HG03442 (cell line): Measurements from ENCODE around the gene WASL.

ENCODE experiments used
- ATAC-seq: cut with Tn5 transposase; IDR thresholded peaks from one replicate; pipeline ENCODE4 v1.9.1; 2021; ENCODE audit warnings: mild to moderate bottlenecking, moderate library complexity; ENCODE audit not compliant: unreplicated experiment

Gene WASL

DNA sequence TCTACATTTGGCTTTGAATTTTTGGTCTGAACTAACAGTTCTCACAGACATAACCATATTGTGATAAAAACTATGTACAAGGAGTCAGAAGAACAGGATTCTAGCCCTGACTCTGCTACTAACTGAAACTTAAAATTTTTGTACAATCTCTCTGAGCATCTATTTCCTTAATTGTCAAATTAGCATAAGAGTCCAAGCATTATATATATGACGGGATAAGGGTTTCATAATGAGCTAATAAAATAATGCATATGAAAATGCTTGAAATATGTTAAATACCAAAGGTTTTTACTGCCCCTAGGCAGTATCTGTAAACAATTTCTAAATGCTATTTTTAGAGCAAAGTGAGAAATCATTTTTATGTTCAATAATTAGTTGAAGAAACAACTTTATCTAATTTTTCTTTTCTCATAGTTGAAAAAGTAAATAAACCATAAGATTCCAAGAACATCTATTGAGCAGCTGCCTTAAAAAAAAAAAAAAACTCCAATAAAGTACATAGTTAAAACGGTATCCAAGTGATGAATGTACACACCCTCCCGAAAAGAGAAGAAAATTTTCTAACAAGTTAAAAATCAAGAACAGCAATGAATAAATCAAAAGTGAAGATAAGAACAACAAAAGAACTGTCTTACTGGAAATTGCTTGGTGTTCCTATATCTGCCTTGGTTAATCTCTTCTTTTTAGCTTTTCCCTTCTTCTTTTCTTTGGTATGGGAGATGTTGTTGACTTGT is 52.7 kb downstream of the WASL start:
- no peak for ATAC-seq

DNA sequence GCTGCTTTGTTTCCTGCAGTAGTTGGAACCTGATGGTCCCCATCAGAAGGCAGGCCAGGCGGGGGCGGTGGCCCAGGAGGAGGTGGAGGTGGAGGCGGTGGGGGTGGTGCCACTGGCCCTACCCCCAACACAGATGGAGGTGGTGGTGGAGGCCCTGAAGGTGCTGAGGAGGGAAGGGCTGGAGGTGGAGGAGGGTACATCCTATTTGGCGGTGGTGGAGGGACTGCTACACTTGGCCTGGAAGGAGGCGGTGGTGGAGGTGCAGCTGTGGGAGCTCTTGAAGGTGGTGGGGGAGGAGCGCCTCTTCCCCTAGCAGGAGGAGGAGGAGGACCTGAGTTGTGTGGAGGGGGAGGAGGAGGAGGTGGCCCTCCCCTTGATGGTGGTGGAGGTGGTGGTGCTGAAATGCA is 56.3 kb downstream of the WASL start:
- ATAC-seq = no peak

- no peak for ATAC-seq
These were observed 58.3 kb downstream of the WASL start for GRCh38 chr7:123690550-123690949.

GRCh38 chr7:123689250-123689649 is 59.6 kb downstream of the WASL start:
- no peak for ATAC-seq

DNA sequence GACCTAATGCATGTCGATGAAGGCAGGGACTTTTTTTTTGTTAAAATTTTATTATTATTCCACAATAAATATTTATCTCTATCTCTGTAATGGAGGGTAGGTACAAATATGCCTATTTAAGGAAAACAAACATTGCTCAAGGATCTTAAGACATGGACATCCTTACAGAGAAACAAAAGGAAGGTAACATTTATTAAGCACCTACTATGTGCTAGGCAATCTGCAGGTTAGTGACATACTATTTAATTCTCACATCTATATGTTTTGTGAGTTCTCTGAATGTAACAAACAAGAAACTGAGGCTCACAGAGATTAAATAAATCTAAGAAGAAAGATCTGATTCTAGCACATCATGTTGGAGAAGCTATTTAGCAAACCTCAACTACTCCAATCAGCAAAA is 61.1 kb downstream of the WASL start:
- ATAC-seq = no peak

- no peak for ATAC-seq
These were observed 61.6 kb downstream of the WASL start for GRCh38 chr7:123687161-123687560.

GRCh38 chr7:123682690-123683089 is 66.1 kb downstream of the WASL start:
- no peak for ATAC-seq

DNA sequence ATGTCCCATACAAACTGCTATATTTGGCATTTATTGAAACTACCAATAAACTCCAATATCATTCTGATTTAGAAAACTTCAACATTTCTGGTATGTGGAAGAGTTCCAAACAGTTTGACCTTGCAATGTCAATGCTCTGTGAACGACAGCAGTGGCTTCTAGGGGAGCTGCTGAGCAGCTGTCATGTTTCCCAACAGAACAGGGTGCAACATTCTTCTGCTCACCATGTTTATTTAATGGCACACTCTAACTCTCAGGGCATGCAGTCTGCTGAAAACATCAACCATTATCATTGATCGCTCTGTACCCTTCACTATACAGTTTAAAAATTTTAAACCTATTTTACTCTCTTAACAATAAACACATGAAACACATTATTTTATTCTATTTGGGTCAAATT is 67.2 kb downstream of the WASL start:
- ATAC-seq = no peak

DNA sequence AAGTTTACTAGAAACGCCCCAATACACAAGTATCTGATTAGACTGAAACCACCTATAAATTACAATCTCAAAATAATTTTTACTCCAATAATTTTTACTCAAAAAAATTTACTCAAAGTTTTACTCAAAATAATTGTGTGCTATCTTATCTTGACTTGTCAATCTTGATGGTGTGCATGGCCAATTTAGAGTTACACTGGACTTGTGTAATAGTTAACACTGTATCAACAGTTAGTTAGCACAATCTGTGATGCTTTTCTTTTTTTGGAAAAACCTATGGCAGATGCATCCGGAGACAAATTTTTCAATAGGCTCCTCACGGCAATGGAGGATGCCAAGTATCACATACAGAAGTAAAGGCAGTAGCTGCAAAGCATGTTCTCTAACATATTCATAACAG is 68.2 kb downstream of the WASL start:
- no peak for ATAC-seq

DNA sequence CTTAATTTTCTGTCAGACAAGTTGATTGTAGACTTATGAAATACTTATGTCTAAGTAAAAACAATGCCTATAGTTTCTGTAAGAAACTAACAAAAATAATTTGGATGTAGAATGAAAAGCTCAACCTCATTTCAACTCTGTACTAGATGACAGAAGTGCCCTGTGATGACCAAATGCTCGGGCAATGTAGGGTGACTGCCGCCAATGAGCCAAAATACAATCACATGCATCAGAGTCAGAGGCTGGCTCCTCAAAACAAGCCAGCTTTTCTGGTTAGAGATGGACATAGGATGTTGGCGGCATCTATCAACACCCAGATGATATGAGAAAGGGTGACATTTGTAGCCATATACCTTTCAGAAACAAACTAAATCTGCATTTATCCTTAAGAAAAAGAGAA is 69.2 kb downstream of the WASL start:
- ATAC-seq = no peak

DNA sequence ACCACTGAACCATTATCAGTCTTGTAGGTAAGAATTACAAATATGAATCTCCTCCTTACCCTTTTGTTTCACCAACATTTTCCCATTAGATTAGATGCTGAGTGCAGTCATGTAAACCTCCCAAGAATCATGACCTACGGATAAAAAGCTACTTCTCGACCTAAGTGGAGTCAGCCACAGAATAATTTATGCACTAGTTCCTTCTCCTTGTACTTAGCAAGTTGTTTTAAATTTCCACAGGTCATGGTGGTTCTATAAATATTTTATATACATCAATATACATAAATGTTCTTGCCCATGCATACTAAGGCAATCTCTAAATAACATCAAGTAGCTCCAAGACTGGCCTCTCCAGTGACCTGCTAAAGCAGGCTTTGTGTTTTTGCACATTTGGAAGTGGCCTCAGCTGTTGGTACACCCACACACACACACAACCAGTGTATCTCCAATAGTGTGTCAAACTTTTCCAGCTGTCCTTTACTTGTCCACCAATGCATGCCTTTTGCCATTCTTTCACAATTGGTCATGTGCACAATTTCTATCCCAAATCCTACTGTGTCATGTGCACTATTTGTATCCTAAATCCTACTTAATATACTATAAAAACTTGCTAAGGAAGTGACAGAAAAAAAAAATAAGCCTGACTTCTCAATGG is 71.6 kb downstream of the WASL start:
- no peak for ATAC-seq

- ATAC-seq = no peak
These were observed 73.7 kb downstream of the WASL start for GRCh38 chr7:123675181-123675473.

DNA sequence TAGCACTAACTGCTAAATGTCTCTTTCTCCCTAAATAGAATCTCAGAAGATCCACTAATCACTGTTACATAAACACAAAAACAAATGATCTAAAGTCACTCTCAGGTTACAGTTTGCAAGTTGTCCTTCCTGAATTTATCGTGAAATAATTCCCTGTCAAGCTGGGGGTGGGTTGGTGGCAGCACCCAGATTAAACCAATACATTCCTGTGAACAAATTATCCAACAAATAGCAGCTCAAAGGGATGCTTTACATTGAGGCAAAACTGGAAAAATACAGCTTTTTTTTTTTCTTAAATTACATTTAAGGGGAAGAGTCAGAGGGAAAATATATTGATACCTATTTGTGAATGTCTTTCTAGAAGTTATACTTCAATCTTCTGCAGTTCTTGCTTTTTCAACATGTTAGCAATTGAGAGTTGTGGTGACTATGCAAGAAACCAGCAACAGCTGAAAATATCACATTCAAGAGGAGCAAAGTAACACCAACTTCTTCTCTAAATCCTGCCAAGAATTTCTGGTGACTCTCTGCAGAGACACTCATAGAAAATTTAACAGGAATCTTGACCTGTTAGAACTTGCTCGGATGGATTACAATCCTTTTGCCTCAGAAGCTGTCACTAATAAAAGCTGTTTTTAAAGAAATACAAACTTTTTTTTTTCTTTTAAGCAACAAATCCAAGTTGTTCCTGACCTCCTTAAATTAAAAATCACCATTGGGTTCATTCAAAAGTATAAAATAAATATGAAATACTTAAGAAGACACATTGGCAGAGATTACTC is 74.2 kb downstream of the WASL start:
- ATAC-seq = no peak

GRCh38 chr7:123673752-123674398 is 74.9 kb downstream of the WASL start:
- ATAC-seq = no peak

DNA sequence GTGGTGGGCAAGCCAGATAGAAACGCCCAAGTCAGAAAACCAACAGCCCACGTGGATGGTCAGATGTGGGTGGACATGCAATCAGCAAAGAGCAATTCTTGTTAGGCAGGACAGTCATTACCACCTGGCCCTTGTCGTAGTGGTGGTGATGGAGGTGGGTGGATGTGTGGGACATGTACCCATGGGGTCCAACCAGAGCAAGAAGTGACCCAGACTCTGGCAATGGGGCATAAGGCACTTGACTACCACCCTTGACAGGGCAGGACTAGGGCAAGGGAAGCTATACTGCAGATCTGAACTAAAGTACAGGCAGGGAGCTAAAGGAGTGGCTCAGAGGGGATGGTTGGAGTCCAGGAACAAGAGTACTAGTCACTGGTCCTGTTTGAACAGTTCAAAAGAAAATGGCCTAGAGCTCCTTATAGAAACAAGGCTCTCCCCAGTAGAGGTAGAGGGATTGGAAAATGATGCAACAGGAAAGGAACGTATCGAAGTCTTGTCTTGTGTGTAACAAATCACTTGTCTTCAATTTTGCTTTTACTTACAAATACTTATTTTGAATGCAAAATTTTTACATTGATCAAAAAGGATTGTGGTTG is 75.6 kb downstream of the WASL start:
- no peak for ATAC-seq

GRCh38 chr7:123669485-123669884 is 79.3 kb downstream of the WASL start:
- ATAC-seq = no peak

- ATAC-seq = no peak
These were observed 82.3 kb downstream of the WASL start for GRCh38 chr7:123666492-123666891.

DNA sequence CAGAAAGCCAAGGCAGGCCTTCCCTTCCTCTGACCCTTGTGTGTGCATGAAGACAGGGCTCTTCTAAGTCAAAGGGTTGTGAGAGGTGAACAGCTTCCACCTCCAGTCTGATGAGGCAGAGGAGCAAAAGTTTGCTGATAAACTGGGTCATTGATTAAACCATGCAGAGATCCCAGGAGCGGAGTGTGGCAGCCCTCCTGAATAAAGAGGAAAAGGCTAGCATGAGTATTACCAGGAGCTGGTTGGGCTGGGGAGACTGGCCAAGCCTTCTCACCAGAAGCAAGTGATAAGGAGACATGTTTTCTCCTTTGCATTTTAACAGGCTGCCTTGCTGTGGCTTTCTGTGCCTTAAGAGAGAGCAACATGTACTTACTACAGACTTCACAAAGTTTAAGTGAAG is 82.9 kb downstream of the WASL start:
- no peak for ATAC-seq

DNA sequence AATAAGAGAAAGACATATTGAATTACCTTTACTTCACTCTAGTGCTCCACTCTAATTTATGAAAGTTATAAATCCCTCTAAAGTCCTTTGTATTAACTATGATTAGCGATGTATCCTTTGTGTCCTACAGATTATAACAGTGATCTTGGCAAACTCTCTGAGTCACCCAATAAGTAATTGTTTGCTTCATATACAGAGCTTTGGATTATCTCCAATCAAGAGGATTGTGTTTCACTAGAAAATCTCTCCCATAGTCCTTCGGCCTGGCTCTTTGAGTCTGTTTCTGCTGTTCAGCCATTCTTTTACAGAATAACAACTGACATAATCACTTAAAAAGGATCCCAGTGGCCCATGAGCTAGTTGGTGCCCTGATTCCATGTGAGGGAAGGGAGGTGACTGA is 83.6 kb downstream of the WASL start:
- ATAC-seq = no peak

- ATAC-seq = no peak
These were observed 85.6 kb downstream of the WASL start for GRCh38 chr7:123663200-123663599.

GRCh38 chr7:123662755-123663154 is 86.0 kb downstream of the WASL start:
- ATAC-seq = no peak
